GM23338 (cell line): ENCODE measurements around the gene LGALS7. TPM values are rescaled to one million over a fixed set of nuclear protein-coding genes. Genes with fewer than 3 reads are reported as not detected.

Source experiments
- CREB1 ChIP-seq: fragments of 250-450 bp; sonication (Bioruptor Pico); IDR thresholded peaks from 2 replicates; pipeline ENCODE4 v1.5.0; 2020; ENCODE audit warnings: low read depth, mild to moderate bottlenecking, moderate library complexity
- ETS1 ChIP-seq: IDR thresholded peaks from 2 replicates; pipeline ENCODE4 v1.6.1; 2016; ENCODE audit warnings: antibody characterized with exemption
- EZH2phosphoT487 ChIP-seq: fragments of 200-600 bp; sonication (generic); IDR thresholded peaks from one replicate; pipeline ENCODE4 v1.8.1; 2018; ENCODE audit warnings: antibody characterized with exemption; ENCODE audit not compliant: unreplicated experiment
- JUNB ChIP-seq: IDR thresholded peaks from one replicate; pipeline ENCODE4 v1.6.1; 2016; ENCODE audit warnings: antibody characterized with exemption; ENCODE audit not compliant: unreplicated experiment
- NANOG ChIP-seq: IDR thresholded peaks from 2 replicates; pipeline ENCODE4 v1.6.1; 2016; ENCODE audit warnings: antibody characterized with exemption, borderline replicate concordance
- POLR2AphosphoS5 ChIP-seq: IDR thresholded peaks from 2 replicates; pipeline ENCODE4 v1.6.1; 2016; ENCODE audit warnings: antibody characterized with exemption, low read depth
- REST ChIP-seq: IDR thresholded peaks from one replicate; pipeline ENCODE4 v1.6.1; 2018; ENCODE audit warnings: antibody characterized with exemption; ENCODE audit not compliant: unreplicated experiment
- ZNF114 ChIP-seq: fragments of 250-450 bp; sonication (Bioruptor Pico); IDR thresholded peaks from 2 replicates; pipeline ENCODE4 v1.5.0; 2020; ENCODE audit warnings: mild to moderate bottlenecking, moderate library complexity
- ZNF331 ChIP-seq: fragments of 250-450 bp; sonication (Bioruptor Pico); IDR thresholded peaks from 2 replicates; pipeline ENCODE4 v1.5.0; 2020; ENCODE audit warnings: low read depth, mild to moderate bottlenecking, moderate library complexity
- ZNF462 ChIP-seq: fragments of 250-450 bp; sonication (Bioruptor Pico); IDR thresholded peaks from 2 replicates; pipeline ENCODE4 v1.5.0; 2020; ENCODE audit warnings: mild to moderate bottlenecking, moderate library complexity
- polyA plus RNA-seq: library from polyadenylated mRNA; unstranded; fragments of >200 nt; fragmentation: Nextera tagmentation; extraction: Ambion mirVana; gene quantifications from 2 replicates; pipeline ENCODE4 v1.2.1, GENCODE V29; 2016
- total RNA-seq: library from RNA; depleted of rRNA; stranded (reverse); fragments of >200 nt; shearing (Covaris generic); gene quantifications from 2 replicates; pipeline ENCODE4 v1.2.3, GENCODE V29; 2014
- TF ChIP-seq, protein P1 (sequence below), 2 experiments: fragments of 200-600 bp in 1 of 2; sonication (generic) in 1 of 2; conservative IDR thresholded peaks; 2 replicates each; pipeline versions ENCODE4 v1.5.1 to v1.6.1; 2016 to 2017; ENCODE audit warnings: antibody characterized with exemption in 2 of 2, low read depth in 2 of 2, mild to moderate bottlenecking in 2 of 2, moderate library complexity in 1 of 2

LGALS7 gene
- total and polyA plus RNA-seq, 2 experiments from 2014 or later, result 1.6 TPM; not detected in 1

DNA sequence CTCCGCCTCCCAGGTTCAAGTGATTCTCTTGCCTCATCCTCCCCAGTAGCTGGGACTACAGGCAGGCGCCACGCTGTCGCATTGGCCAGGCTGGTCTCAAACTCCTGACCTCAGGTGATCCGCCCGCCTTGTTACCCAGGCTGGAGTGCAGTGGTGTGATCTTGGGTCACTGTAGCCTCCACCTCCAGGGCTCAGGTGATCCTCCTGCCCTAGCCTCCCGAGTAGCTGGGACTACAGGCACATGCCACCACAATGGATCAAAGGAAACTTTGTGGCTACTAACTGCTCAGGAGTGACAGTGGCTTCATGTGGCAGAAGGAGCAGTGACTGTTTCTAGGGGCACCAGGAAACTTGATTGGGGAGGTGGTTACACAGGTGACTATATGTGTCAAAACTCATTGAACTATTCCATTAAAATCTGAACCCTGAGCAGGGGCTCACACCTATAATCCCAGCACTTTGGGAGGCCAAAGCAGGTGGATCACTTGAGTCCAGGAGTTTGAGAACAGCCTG is 11.9 kb upstream of the LGALS7 start (continued):
- TF ChIP-seq ZNF462 (CRISPR knock-in tag) (no peak), NANOG (no peak), CREB1 (CRISPR knock-in tag) (no peak), ETS1 (no peak), EZH2phosphoT487 (no peak), ZNF114 (no peak), POLR2AphosphoS5 (no peak), JUNB (no peak), ZNF331 (no peak), REST (no peak)
- TF ChIP-seq, protein P1, sequence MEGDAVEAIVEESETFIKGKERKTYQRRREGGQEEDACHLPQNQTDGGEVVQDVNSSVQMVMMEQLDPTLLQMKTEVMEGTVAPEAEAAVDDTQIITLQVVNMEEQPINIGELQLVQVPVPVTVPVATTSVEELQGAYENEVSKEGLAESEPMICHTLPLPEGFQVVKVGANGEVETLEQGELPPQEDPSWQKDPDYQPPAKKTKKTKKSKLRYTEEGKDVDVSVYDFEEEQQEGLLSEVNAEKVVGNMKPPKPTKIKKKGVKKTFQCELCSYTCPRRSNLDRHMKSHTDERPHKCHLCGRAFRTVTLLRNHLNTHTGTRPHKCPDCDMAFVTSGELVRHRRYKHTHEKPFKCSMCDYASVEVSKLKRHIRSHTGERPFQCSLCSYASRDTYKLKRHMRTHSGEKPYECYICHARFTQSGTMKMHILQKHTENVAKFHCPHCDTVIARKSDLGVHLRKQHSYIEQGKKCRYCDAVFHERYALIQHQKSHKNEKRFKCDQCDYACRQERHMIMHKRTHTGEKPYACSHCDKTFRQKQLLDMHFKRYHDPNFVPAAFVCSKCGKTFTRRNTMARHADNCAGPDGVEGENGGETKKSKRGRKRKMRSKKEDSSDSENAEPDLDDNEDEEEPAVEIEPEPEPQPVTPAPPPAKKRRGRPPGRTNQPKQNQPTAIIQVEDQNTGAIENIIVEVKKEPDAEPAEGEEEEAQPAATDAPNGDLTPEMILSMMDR (conservative IDR thresholded peaks at IDR 0.05; ENCODE audit: low read depth in 2 of 2), result no peak
